Right ventricle myocardium superior (tissue), 1 donor: Measurements from ENCODE around the gene TAAR5. TPM values are rescaled to one million over a fixed set of nuclear protein-coding genes. Genes with fewer than 3 reads are reported as not detected.
"Not testable (repeated sequence)": the region's sequence is repeated elsewhere in the genome, so short reads cannot be mapped to it uniquely, and the experiment has no call there.

ENCODE experiments used
- ATAC-seq: fragments of 200-7000 bp; cut with Tn5 transposase; one replicate; pipeline ENCODE4 v1.9.1; 2020; ENCODE audit warnings: mild to moderate bottlenecking; ENCODE audit not compliant: poor library complexity
- DNase-seq: peaks from one replicate; pipeline ENCODE4 v3.0.0-alpha.2; 2020
- intact Hi-C: fragments of 100-400 bp; cut with DNase I; formaldehyde crosslinking; loops from one replicate; pipeline ENCODE4 v1.11.2; 2022
- long read RNA-seq: library from polyadenylated mRNA; unstranded; transcript quantifications from one replicate; pipeline ENCODE4 v2.0.0, GENCODE V29; 2021
- total RNA-seq: library from RNA; stranded (reverse); fragmentation: NEBNext Ultra II Directional; extraction: Animal tissue kit (Norgen Biotek cat#: 25700); gene quantifications from one replicate; pipeline ENCODE4 v1.2.1, GENCODE V29; 2021
- donor health status: DM: no; HTN: yes; CAD: no; lungs with severe emphysema.

TAAR5 gene
- not detected for total RNA-seq
- long read RNA-seq: 0 reads

GRCh38 chr6:132589454-132589853, at the start of gene TAAR5:
TAAR5 (minus strand) TSS chr6:132589741; CDS start chr6:132589686, 55 bp downstream.
- DNase-seq (no peak), ATAC-seq (no peak)
- intact Hi-C loops: no loop called here

DNA sequence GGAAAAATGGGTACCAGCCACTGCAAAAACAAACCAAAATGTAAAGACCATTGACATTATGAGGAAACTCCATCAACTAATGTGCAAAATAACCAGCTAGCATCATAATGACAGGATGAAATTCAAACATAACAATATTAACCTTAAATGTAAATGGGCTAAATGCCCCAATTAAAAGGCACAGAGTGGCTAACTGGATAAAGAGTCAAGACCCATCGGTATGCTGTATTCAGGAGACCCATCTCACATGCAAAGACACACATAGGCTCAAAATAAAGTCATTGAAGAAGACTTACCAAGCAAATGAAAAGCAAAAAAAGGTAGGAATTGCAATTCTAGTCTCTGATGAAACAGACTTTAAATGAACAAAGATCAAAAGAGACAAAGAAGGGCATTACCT, 47.6 kb upstream of the TAAR5 start:
- ATAC-seq, intact Hi-C loops, DNase-seq: not testable (repeated sequence)

DNA sequence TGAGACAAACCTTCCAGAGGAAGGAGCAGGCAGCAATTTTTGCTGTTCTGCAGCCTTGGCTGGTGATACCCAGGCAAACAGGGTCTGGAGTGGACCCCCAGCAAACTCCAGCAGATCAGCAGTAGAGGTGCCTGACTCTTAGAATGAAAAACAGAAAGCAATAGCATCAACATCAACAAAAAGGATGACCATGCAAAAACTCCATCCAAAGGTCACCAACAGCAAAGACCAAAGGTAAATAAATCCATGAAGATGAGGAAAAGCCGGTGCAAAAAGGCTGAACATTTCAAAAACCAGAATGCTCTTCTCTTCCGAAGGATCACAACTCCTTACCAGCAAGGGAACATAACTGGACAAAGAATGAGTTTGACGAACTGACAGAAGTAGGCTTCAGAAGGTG, 46.4 kb upstream of the TAAR5 start:
- DNase-seq, intact Hi-C loops, ATAC-seq: not testable (repeated sequence)

GRCh38 chr6:132635288-132635687, 45.7 kb upstream of the TAAR5 start:
- intact Hi-C loops, ATAC-seq, DNase-seq: not testable (repeated sequence)

GRCh38 chr6:132634796-132635195, 45.3 kb upstream of the TAAR5 start:
- DNase-seq: no peak
- ATAC-seq: no peak
- intact Hi-C loops: no loop called here

GRCh38 chr6:132633362-132633761, 43.8 kb upstream of the TAAR5 start:
- intact Hi-C loops: no loop called here
- no peak for ATAC-seq
- DNase-seq: no peak

DNA sequence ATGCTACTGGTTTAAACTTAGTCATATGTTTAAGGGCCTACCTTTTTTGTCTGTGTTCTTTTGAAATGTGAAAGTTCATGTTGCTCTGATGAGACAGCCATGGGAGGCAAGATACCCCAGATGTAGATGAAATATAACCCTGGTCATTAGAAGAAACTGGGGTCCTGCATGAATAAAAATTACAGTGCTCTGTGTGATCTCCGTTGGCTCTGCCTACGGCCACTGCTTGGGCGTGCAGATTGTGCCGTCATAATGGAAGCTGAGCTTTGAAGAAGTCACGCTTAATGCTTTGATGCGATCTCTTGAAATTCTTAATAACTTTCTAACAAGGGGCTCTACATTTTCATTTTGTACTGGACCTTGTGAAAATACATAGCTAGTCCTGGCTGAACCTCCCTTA, 34.6 kb upstream of the TAAR5 start, which contains the start of gene TAAR2:
TAAR2 (minus strand) TSS at position 101 of the 400 bp plus-strand sequence; CDS start at position 101, 0 bp downstream.
- ATAC-seq (no peak), DNase-seq (no peak)
- intact Hi-C loops: no loop called here

- intact Hi-C loops: no loop called here
- DNase-seq: no peak
- ATAC-seq: no peak
These were observed 33.7 kb upstream of the TAAR5 start for GRCh38 chr6:132623106-132623845.

- ATAC-seq: no peak
- intact Hi-C loops: no loop called here
- no peak for DNase-seq
These were observed 27.1 kb upstream of the TAAR5 start for GRCh38 chr6:132616677-132617076.

GRCh38 chr6:132614554-132614953, 25.0 kb upstream of the TAAR5 start:
- intact Hi-C loops: no loop called here
- ATAC-seq: no peak
- no peak for DNase-seq

DNA sequence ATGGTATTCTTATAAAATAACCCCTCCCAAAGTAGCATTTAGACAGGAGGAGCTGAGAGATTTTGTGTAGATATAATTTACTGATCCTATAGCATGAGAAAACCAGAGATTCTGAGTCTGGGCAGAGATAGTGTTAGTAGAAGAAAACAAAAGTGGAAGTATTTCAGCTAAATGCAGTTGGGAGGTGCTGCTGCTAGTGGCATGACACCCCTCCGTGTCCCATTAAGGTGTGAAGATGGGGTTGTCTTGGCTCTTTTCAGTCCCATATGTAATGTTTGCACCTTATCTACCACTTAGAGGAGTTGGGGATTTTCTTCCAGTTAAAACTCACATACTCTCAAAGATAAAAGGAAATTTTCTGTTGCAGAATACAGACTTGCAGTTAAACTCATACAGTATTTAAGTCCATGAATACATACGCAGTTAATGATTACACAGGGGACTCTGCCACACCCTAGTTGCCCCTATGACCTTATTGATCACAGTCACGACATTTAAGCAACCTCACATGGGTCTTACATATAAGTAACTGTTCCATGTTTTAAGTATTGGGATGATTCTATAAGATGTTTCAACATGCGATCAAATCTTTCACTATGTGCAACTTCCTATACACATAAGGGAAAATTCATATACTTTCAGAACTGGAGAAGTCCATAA, 23.0 kb upstream of the TAAR5 start:
- DNase-seq (no peak), ATAC-seq (no peak)
- intact Hi-C loops: no loop called here

DNA sequence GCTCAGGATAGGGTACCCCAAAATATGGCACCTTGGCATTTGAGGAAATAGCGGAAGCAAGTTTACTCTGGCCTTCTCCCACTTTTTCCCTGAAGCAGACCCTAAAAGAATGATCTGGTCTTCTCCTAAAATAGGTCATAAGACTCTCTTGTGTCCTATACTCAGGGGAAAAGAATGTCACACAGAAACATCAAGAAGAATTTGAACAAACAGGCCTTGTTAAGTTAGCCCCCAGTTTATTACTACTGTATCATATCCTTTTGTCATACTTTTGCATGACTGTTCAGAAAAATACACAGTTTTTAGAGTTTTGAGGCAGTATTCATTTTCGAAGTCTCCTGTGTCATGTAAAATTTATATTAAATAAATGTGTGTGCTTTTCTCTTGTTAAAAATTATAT, 22.1 kb upstream of the TAAR5 start:
- intact Hi-C loops: no loop called here
- ATAC-seq: no peak

DNA sequence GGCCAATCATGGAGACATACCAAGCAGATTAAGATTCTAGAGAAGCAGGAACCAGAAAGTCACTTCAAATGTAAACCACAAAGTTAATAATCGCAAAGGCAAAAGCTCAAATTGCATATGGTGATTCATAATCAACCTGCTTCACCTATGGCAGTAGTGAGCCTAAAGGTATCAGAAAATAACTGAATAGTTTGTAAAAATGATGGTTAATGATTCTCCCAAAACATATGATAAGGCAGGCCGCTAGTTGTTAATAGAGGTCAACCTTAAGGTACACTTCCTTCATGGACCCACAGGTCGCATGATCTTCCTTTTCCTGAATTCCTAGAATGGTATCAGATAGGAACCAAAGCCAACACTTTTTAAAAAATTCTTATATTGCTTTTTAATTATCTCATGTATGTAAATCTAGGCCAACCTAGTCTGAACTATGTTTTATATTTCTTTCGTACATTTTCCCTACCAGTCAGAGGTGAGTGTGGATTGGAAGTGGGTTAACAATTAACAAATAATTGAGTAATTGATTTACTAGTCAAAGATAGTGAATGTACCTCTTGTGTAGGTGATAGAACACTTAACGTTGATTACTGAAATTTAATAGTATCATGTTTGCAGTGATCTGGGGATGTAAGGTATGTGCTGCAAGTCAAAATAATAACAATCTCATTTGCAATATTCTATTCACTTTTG, 18.1 kb upstream of the TAAR5 start:
- intact Hi-C loops: no loop called here
- ATAC-seq (no peak), DNase-seq (no peak)

More for the DNA sequence above, 22.1 kb upstream of the TAAR5 start:
- no peak for DNase-seq

GRCh38 chr6:132604635-132605152, 15.2 kb upstream of the TAAR5 start:
- DNase-seq (no peak), ATAC-seq (no peak)
- intact Hi-C loops: no loop called here

DNA sequence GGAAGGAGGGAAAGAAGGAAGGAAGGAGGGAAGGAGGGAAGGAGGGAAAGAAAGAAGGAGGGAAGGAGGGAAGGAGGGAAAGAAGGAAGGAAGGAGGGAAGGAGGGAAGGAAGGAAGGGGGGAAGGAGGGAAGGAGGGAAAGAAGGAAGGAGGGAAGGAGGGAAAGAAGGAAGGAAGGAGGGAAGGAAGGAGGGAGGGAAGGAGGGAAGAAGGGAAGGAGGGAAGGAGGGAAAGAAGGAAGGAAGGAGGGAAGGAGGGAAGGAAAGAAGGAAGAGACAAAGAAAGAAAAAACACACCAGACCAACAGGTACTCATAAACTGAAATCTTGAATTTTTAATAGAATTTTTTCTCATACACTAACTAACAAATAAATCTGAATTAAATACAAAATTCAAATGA, 11.4 kb upstream of the TAAR5 start:
- ATAC-seq, DNase-seq, intact Hi-C loops: not testable (repeated sequence)

GRCh38 chr6:132598473-132598872, 8.9 kb upstream of the TAAR5 start:
- DNase-seq (no peak), ATAC-seq (no peak)
- intact Hi-C loops: no loop called here

GRCh38 chr6:132596201-132596600, 6.7 kb upstream of the TAAR5 start:
- DNase-seq: no peak
- ATAC-seq: no peak
- intact Hi-C loops: no loop called here

- ATAC-seq: no peak
- DNase-seq: no peak
- intact Hi-C loops: no loop called here
These were observed 3.3 kb upstream of the TAAR5 start for GRCh38 chr6:132592855-132593254.

- no peak for DNase-seq
- no peak for ATAC-seq
- intact Hi-C loops: no loop called here
These were observed 821 bp upstream of the TAAR5 start for GRCh38 chr6:132590362-132590761.
